NT2/D1 (cell line): ENCODE measurements around the gene HECW1.
"Not testable (repeated sequence)": the region's sequence is repeated elsewhere in the genome, so short reads cannot be mapped to it uniquely, and the experiment has no call there.

Experiments used
- DNase-seq: peaks from one replicate; pipeline ENCODE4 v3.0.0-alpha.2; 2011; ENCODE audit warnings: low read depth, low spot score
- H3K27me3 ChIP-seq: 2 replicates; pipeline ENCODE4 v1.6.0; 2011; ENCODE audit warnings: mild to moderate bottlenecking; ENCODE audit not compliant: insufficient read length, insufficient read depth
- H3K36me3 ChIP-seq: 2 replicates; pipeline ENCODE4 v1.6.1; 2011; ENCODE audit warnings: mild to moderate bottlenecking, low read length, mixed read lengths; ENCODE audit not compliant: insufficient read depth, insufficient read length
- H3K4me1 ChIP-seq: 2 replicates; pipeline ENCODE4 v1.5.1; 2011; ENCODE audit not compliant: insufficient read depth, insufficient read length
- H3K4me3 ChIP-seq: 2 replicates; pipeline ENCODE4 v1.5.1; 2011; ENCODE audit warnings: low read depth; ENCODE audit not compliant: insufficient read length
- H3K9ac ChIP-seq: 2 replicates; pipeline ENCODE4 v1.6.0; 2011; ENCODE audit warnings: low read depth; ENCODE audit not compliant: insufficient read length
- H3K9me3 ChIP-seq: 2 replicates; pipeline ENCODE4 v1.5.1; 2011; ENCODE audit warnings: mild to moderate bottlenecking, low read length; ENCODE audit not compliant: insufficient read depth
- SUZ12 ChIP-seq: IDR thresholded peaks from 2 replicates; pipeline ENCODE4 v1.6.1; 2011; ENCODE audit not compliant: insufficient read length, insufficient read depth; ENCODE audit errors: extremely low read depth
- YY1 ChIP-seq: IDR thresholded peaks from 2 replicates; pipeline ENCODE4 v1.6.1; 2011; ENCODE audit not compliant: insufficient read length, insufficient read depth
- ZNF274 ChIP-seq: IDR thresholded peaks from 2 replicates; pipeline ENCODE4 v1.6.1; 2011; ENCODE audit warnings: mild to moderate bottlenecking, low read depth, low read length

Gene HECW1

GRCh38 chr7:43112459-43112940, at the start of gene HECW1:
TSS of gene HECW1 (plus strand) at chr7:43112647. CDS start at chr7:43243906, 131,259 bp downstream.
- Histone ChIP-seq H3K9ac (peak within 1 kb of the TSS; percentile 63), H3K27me3 (peaks cover 58% of the 10 kb centered on the region), H3K36me3 (no peaks in the 10 kb centered on the region), H3K4me1 (peaks cover 3% of the 10 kb centered on the region), H3K4me3 (peak within 1 kb of the TSS; percentile 32), H3K9me3 (no peaks in the 10 kb centered on the region)
- TF ChIP-seq SUZ12 (no peak), YY1 (no peak)
- no peak for DNase-seq

- Histone ChIP-seq H3K4me3 (no peak overlapping the region), H3K27me3 (no peaks in the 10 kb centered on the region), H3K4me1 (no peaks in the 10 kb centered on the region), H3K9me3 (peaks cover 6% of the 10 kb centered on the region; the same call in 1 of the 2 replicates), H3K36me3 (no peaks in the 10 kb centered on the region), H3K9ac (no peak overlapping the region)
- DNase-seq: peak; percentile 60
- no peak for TF ChIP-seq YY1
- TF ChIP-seq SUZ12: no peak
- TF ChIP-seq ZNF274: no peak
These were observed 40.8 kb upstream of the HECW1 start for GRCh38 chr7:43071604-43072003.

DNA sequence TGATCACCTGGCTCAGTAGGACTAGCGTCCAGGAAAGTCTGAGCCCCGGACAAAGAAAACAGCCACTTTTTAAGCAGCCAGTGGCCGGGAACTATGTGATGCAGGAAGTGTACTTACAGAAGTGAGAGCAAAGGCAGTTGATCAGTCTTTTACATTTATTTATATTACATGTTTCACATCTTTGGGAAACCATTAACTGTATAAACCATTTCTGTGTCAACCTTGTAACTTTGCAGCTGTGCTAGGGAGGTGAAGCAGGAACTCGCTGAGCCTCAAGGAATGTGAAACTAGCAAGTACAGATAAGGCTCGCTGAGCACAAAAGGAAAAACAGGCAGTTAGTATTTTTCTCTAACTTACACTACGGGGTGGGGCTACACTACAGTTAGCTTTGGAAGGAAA, 39.9 kb upstream of the HECW1 start:
- TF ChIP-seq YY1: no peak
- TF ChIP-seq SUZ12: no peak
- TF ChIP-seq ZNF274: no peak
- Histone ChIP-seq H3K27me3 (no peaks in the 10 kb centered on the region), H3K36me3 (no peaks in the 10 kb centered on the region), H3K9me3 (peaks cover 8% of the 10 kb centered on the region; the same call in 1 of the 2 replicates), H3K4me1 (no peaks in the 10 kb centered on the region), H3K4me3 (no peak overlapping the region), H3K9ac (no peak overlapping the region)
- no peak for DNase-seq

DNA sequence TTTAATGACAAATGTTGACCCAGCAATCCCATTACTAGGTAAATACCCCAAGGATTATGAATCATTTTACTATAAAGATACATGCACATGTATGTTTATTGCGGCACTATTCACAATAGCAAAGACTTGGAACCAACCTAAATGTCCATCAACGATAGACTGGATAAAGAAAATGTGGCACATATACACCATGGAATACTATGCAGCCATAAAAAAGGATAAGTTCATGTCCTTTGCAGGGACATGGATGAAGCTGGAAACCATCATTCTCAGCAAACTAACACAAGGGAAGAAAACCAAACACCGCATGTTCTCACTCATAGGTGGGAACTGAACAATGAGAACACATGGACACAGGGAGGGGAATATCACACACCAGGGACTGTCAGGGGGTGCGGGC, 38.6 kb upstream of the HECW1 start:
- H3K4me1 ChIP-seq, H3K9ac ChIP-seq, DNase-seq: not testable (repeated sequence)

DNA sequence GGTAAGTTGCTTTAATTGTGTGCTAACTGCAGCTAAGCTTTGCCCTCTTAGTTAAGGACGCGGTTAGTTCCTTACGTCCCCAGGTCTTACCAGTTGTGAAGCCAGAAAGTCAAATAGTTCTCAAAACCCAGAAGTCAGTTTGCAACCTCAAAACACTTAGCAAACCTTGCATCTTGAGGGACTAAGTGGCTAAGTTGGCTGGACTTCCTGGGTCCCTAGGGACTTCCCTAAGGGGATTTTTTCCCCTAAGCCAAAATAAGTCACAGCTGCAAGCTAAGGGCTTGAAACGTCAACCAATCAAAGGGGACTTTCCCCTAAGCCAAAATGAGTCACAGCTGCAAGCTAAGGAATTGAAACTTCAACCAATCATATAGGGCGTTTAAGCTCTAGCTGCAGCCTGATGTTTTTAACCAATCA, 36.2 kb upstream of the HECW1 start:
- Histone ChIP-seq H3K9ac (no peak overlapping the region), H3K4me3 (no peak overlapping the region), H3K4me1 (peaks cover 3% of the 10 kb centered on the region), H3K27me3 (no peaks in the 10 kb centered on the region), H3K9me3 (peaks cover 8% of the 10 kb centered on the region; the same call in 1 of the 2 replicates), H3K36me3 (no peaks in the 10 kb centered on the region)
- TF ChIP-seq YY1 (no peak), ZNF274 (no peak), SUZ12 (no peak)
- no peak for DNase-seq

More for the DNA sequence above, 38.6 kb upstream of the HECW1 start:
- not testable (repeated sequence) for H3K9me3 ChIP-seq, H3K27me3 ChIP-seq, H3K4me3 ChIP-seq, H3K36me3 ChIP-seq

GRCh38 chr7:43076606-43077005, 35.8 kb upstream of the HECW1 start:
- Histone ChIP-seq H3K9ac (peak overlapping the region; percentile 23), H3K36me3 (no peaks in the 10 kb centered on the region), H3K4me1 (peaks cover 3% of the 10 kb centered on the region), H3K27me3 (no peaks in the 10 kb centered on the region), H3K4me3 (no peak overlapping the region), H3K9me3 (peaks cover 8% of the 10 kb centered on the region; the same call in 1 of the 2 replicates)
- no peak for DNase-seq
- TF ChIP-seq SUZ12 (no peak), YY1 (no peak), ZNF274 (no peak)

GRCh38 chr7:43077285-43077684, 35.2 kb upstream of the HECW1 start:
- H3K36me3 ChIP-seq: no peaks in the 10 kb centered on the region
- H3K4me1 ChIP-seq: peaks cover 3% of the 10 kb centered on the region
- H3K27me3 ChIP-seq: no peaks in the 10 kb centered on the region
- peaks cover 8% of the 10 kb centered on the region; the same call in 1 of the 2 replicates for H3K9me3 ChIP-seq
- no peak for TF ChIP-seq ZNF274
- TF ChIP-seq SUZ12: no peak
- no peak for TF ChIP-seq YY1
- H3K9ac ChIP-seq: peak overlapping the region; percentile 11
- DNase-seq: peak; percentile 49
- H3K4me3 ChIP-seq: no peak overlapping the region
